HG03095 (cell line): Measurements from ENCODE around the gene TRAPPC2L.
"Not testable (repeated sequence)": the region's sequence is repeated elsewhere in the genome, so short reads cannot be mapped to it uniquely, and the experiment has no call there.

Experiments used
- ATAC-seq: cut with Tn5 transposase; IDR thresholded peaks from one replicate; pipeline ENCODE4 v1.9.1; 2021; ENCODE audit warnings: moderate library complexity; ENCODE audit not compliant: unreplicated experiment

TRAPPC2L gene

GRCh38 chr16:88888057-88888456, 31.1 kb downstream of the TRAPPC2L start:
- no peak for ATAC-seq

DNA sequence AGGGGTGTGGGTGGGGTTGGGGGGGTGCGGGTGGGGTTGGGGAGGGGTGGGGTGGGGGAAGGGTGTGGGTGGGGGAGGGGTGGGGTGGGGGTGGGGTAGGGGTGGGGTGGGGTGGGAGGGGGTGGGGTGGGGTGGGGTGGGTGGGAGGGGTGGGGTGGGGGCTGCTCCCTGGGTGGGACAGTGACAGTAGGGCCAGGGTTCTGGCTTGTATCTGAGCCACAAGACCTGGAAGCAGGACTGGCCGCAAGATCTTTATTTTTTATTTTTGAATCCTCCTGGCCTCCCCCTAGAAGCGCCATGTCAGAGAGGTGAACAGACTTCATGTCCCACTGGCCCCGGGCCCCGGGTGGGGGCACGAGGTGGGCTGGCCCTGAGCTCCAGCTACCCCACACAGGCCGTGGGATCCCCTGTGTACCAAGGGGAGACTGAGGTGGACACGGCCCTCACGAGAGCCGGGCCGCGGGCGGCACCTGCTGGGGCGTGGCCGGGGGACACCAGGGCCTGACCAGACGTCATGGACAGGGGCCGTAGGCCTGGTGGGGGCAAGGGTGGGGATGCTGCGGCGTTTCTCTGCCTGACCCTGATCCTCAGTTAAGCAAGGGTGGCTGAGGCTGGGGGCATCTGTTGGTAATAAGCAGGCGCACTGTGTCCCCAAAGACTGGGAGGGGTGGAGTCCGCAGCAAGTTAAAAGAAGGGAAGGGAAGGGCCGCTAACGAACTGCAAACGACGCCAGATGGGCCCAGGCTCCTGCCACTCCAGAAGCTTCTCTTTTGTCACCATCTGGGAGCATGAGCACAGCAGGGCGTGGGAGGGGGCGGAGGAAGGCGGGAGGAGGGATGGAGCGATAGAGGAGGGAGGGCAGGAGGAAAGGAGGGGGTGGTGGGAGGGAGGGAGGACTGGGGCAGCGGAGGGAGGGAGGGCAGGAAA, 31.8 kb downstream of the TRAPPC2L start:
- ATAC-seq, result no peak

GRCh38 chr16:88889702-88890352, 32.9 kb downstream of the TRAPPC2L start:
- ATAC-seq, result not testable (repeated sequence)

DNA sequence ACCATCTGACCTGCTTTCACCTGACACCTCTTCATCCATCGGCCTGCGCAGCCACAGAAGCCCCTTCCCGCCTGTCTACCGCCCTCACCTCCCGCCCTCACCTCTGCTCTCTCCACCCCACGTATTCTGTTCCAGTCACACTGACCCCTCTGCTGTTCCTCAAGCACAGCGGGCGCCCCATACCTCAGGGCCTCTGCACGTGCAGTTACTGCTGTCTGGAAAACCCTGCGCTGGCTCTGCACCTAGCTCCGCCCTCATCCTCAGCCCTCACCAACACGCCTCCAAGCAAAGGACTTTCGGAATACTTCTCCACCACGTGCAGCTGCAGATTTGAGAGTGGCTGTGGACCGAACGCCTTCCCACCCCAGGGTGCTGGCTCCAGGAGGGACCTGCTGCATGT, 34.2 kb downstream of the TRAPPC2L start:
- ATAC-seq, result no peak

DNA sequence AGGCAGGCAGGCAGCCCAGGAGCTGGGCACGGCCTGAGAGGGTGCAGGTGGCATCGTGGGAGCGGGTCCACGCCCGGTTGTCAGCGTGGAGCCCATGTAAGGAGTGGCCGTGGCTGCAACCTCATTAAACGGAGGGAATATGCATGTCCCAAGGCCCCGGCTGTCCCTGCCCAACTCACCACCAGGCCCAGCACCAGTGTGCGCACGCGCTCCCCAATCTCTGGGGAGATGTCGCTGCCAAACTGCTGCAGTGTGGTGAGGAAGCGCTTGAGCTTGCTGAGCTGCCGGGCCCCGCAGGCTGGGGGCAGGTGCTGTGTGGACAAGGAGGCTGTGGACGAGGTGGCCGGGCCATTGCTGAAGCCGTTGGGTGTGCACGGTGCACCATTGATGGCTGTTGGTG, 35.1 kb downstream of the TRAPPC2L start:
- no peak for ATAC-seq

GRCh38 chr16:88893127-88893968, 36.4 kb downstream of the TRAPPC2L start:
- ATAC-seq, result no peak

- not testable (repeated sequence) for ATAC-seq
Measured at GRCh38 chr16:88894266-88894665, 37.3 kb downstream of the TRAPPC2L start.

GRCh38 chr16:88894681-88895300, 37.9 kb downstream of the TRAPPC2L start:
- ATAC-seq, result no peak

GRCh38 chr16:88895335-88895734, 38.4 kb downstream of the TRAPPC2L start:
- ATAC-seq, result no peak

DNA sequence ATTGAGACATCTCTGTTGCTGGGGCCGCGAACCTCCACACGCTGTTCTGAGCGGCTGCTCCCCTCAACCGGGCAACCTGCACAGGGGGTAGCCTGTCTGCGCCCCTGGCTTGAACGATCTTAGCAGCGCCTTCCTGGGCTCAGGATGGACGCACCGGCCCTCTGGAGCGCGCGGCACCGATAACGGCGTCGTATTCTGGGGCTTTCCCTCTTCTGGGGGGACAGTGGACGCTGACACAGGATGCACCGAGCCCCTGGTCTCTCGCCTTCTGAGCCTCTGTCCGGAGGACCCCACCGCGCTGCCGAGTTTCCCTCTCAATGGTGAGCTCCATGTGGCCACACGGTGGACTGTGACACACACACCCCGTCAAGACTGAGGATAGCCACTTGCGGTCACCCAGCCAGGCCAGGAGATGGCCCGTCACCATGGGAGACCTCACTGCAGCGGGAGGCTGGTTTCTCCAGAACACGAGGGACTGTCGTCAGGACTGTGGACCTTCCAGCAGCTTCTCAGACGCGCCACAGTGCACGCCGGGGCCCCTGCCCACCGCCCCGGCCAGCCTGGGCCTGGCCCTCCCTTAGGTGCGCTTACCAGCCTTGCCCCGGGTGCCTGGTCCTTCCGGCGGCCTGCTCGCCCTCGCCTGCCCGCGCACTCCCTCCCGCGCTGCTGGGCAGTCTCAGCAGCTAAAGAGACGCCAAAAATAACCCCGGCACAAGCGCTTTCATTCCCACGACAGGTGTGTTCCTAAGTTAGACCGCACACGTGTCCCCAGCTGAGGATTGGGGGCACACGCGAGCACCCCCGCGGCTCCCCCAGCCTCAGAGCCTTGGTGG, 39.5 kb downstream of the TRAPPC2L start:
- no peak for ATAC-seq

DNA sequence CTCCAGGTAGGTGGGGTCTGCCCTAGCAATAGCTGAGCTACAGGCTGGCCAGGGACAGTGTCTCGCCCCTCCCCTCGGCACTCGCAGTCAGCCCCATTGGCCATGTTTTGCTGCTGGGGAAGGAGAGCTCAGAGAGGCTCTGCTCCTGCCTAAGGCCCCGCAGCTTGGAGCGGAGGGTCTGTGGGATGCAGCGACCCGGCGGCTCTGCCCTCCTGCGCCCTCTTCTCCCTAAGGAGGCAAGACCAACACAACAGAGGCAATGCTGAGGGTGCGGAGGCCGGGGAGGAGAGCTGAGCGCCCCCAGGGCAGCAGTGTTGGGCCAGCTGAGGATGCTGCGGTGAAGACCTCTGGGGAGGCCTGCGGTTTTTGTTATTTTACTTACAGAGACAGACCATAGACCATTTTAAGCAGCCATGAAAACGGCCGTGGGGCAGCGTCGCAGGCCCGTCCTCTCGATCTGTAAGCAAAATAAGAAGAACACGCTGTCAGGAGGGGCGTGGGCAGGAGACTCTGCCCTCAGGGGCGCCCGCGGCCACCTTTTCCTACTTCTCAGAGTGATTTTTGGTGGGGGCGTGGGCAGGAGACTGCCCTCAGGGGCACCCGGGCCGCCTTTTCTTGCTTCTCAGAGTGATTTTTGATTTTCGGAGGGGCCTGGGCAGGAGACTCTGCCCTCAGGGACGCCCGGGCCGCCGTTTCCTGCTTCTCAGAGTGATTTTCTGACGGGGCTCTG, 40.9 kb downstream of the TRAPPC2L start:
- no peak for ATAC-seq

- no peak for ATAC-seq
Measured at GRCh38 chr16:88899901-88900661, 43.2 kb downstream of the TRAPPC2L start.

DNA sequence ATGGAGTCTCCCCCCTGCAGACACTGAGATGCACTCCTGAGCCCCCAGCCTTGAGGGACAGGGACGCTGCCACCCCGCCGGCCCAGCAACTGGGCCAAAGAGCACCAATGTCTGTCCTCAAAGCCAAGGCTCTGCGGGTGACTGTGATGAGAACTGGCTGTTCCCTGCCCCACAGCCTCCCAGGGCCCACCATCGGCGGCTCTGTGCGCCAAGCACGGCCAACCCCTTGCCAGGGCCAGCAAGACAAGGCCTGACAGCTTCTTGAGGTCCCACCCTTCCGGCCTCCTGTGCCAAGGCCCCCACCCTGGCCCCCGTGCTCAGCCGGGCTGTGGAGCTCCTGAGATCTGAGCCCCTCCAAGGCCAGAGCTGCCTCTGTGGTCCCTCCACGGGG, 43.7 kb downstream of the TRAPPC2L start:
- ATAC-seq, result no peak

GRCh38 chr16:88901718-88902337, 44.9 kb downstream of the TRAPPC2L start:
- no peak for ATAC-seq

DNA sequence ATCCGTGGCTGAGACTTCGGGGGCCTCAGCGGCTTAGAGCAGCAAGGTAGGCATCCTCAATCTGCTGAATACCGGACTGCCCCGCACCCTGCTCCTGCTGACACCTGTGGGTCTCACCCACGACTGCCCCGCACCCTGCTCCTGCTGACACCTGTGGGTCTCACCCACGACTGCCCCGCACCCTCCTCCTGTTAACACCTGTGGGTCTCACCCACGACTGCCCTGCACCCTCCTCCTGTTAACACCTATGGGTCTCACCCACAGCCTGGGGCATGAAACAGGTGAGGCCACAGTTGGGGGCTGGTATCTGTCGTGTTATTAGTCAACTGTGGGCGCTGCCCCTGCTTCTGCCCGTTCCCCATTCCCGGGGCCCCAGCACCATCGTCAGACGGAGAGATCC, 45.8 kb downstream of the TRAPPC2L start:
- no peak for ATAC-seq

GRCh38 chr16:88903267-88903666, 46.3 kb downstream of the TRAPPC2L start:
- no peak for ATAC-seq

DNA sequence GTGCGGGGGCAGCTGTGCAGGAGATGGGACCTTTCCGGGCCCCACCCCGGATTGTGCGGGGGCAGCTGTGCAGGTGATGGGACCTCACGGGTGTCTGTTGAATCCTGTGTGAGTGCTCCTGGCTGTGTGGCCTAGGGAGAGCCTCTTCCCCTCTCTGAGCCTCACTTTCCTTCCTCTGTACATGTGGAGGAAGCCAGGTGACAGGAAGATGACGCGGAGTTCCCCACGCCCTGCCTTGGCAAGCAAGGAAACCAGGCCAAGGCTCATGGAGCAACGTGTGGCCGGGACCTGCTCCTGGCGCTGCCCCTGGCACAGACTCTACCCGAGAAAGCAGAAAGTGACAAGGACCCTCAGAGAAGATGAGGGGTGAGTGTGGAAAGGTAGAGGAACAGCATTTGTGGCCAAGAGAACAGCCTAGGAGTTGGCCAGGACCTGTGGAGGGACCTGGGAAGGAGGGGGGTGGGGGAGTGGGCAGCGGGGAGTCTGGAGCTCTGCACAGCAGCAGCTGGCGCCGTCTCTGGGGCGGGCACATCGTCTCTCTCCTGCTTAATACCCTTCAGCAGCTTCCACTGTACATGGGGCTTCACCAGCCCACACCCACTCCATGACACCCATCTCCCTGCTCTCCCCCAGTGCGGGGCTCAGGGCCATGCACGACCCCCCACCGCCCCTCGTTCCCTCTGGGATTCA, 47.9 kb downstream of the TRAPPC2L start:
- ATAC-seq, result no peak

DNA sequence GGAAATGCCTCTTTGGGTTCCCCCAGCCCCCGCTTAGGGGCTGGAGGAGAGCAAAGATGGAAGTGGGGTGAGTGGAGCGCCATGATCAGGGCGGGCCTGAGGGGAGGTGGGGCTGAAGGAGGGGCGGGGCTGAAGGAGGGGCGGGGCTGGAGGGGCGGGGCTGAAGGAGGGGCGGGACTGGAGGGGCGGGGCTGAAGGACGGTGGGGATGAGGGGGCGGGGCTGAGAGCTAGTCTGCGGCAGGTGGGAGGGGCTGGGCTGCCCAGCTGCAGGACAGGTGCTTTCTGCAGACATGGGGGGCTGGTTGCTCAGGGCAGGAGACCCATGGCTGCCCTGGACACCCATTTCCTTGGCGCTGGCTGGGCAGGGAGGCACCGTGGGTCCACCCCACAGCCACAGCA, 48.6 kb downstream of the TRAPPC2L start:
- ATAC-seq, result no peak
